ENCODE measurements around the gene ZNF322.
"Not testable (repeated sequence)": the region's sequence is repeated elsewhere in the genome, so short reads cannot be mapped to it uniquely, and the experiment has no call there.

- TF ChIP-seq CTCF (IDR thresholded peaks at IDR 0.05); ZFX (IDR thresholded peaks at IDR 0.05; ENCODE audit: borderline replicate concordance): not testable (repeated sequence)
These were observed 38.0 kb upstream of the ZNF322 start for GRCh38 chr6:26697496-26697895.

Measured in 22Rv1 (cell line).